Measurements from ENCODE around the gene ANAPC13. TPM values are rescaled to one million over a fixed set of nuclear protein-coding genes. Genes with fewer than 3 reads are reported as not detected.
A peak's percentile ranks its signal among the peaks of the same experiment; 100 is the strongest.

ANAPC13 gene
- total and polyA plus RNA-seq, 2 donors from 2014 or later: 55.3 to 160 TPM

GRCh38 chr3:134476306-134476705 is 9.5 kb downstream of the ANAPC13 start:
- Histone ChIP-seq H3K4me1 (ENCODE audit: control insufficient read depth in 2 of 3, insufficient read depth in 2 of 3, low read depth in 1 of 3, low read length in 3 of 3) (peaks cover 0 to 27% (median 24%) of the 10 kb centered on the region in 3 donors), H3K9ac (ENCODE audit: low read length in 3 of 3) (no peak overlapping the region), H3K4me3 (ENCODE audit: low read length in 3 of 3) (no peak overlapping the region), H3K27ac (ENCODE audit: low read depth in 2 of 2, low read length in 2 of 2) (peak overlapping the region in 1 of 2 donors; percentile 35), H3K36me3 (ENCODE audit: control insufficient read depth in 2 of 3, insufficient read depth in 3 of 3, low read length in 3 of 3) (peaks cover 6 to 12% (median 10%) of the 10 kb centered on the region in 3 donors), H3K9me3 (ENCODE audit: control insufficient read depth in 2 of 3, insufficient read depth in 1 of 3, low read length in 3 of 3) (no peaks in the 10 kb centered on the region), H3K27me3 (ENCODE audit: control insufficient read depth, insufficient read depth, low read length) (no peaks in the 10 kb centered on the region)
- no peak for FAIRE-seq
- TF ChIP-seq CTCF (IDR thresholded peaks at IDR 0.05; ENCODE audit: borderline replicate concordance, extremely low read depth, insufficient read depth): no peak
- intact Hi-C loops (cut with DNase I): loop anchor here (10.0 kb wide), 2 partner anchors 102 to 262 kb away; partner anchors contain the start of gene AMOTL2
- no peak for DNase-seq

- FAIRE-seq (no peak), DNase-seq (no peak)
- Histone ChIP-seq H3K27me3 (ENCODE audit: control insufficient read depth, insufficient read depth, low read length) (no peaks in the 10 kb centered on the region), H3K9ac (ENCODE audit: low read length in 3 of 3) (no peak overlapping the region), H3K36me3 (ENCODE audit: control insufficient read depth in 2 of 3, insufficient read depth in 3 of 3, low read length in 3 of 3) (no peaks in the 10 kb centered on the region), H3K9me3 (ENCODE audit: control insufficient read depth in 2 of 3, insufficient read depth in 1 of 3, low read length in 3 of 3) (no peaks in the 10 kb centered on the region), H3K27ac (ENCODE audit: low read depth in 2 of 2, low read length in 2 of 2) (no peak overlapping the region), H3K4me3 (ENCODE audit: low read length in 3 of 3) (no peak overlapping the region), H3K4me1 (ENCODE audit: control insufficient read depth in 2 of 3, insufficient read depth in 2 of 3, low read depth in 1 of 3, low read length in 3 of 3) (peaks cover 0 to 24% (median 23%) of the 10 kb centered on the region in 3 donors)
- intact Hi-C loops (cut with DNase I): loop anchor here (5.0 to 10.0 kb wide), 3 partner anchors 100 to 260 kb away; partner anchors contain the start of gene AMOTL2
- TF ChIP-seq CTCF (IDR thresholded peaks at IDR 0.05; ENCODE audit: borderline replicate concordance, extremely low read depth, insufficient read depth): no peak
Observed at GRCh38 chr3:134474956-134475355, 10.8 kb downstream of the ANAPC13 start.

- H3K36me3 ChIP-seq (ENCODE audit: control insufficient read depth in 2 of 3, insufficient read depth in 3 of 3, low read length in 3 of 3): no peaks in the 10 kb centered on the region
- peak; percentile 73 to 93 (median 82) for DNase-seq
- FAIRE-seq: peak; percentile 94
Observed at GRCh38 chr3:134473868-134474546, 11.8 kb downstream of the ANAPC13 start.

More at GRCh38 chr3:134473868-134474546, 11.8 kb downstream of the ANAPC13 start:
- Histone ChIP-seq H3K27me3 (ENCODE audit: control insufficient read depth, insufficient read depth, low read length) (no peaks in the 10 kb centered on the region), H3K4me3 (ENCODE audit: low read length in 3 of 3) (no peak overlapping the region), H3K27ac (ENCODE audit: low read depth in 2 of 2, low read length in 2 of 2) (no peak overlapping the region), H3K9ac (ENCODE audit: low read length in 3 of 3) (peak overlapping the region in 2 of 3 donors; percentile 19 to 36), H3K4me1 (ENCODE audit: control insufficient read depth in 2 of 3, insufficient read depth in 2 of 3, low read depth in 1 of 3, low read length in 3 of 3) (peaks cover 0 to 23% (median 20%) of the 10 kb centered on the region in 3 donors), H3K9me3 (ENCODE audit: control insufficient read depth in 2 of 3, insufficient read depth in 1 of 3, low read length in 3 of 3) (no peaks in the 10 kb centered on the region)
- TF ChIP-seq CTCF (IDR thresholded peaks at IDR 0.05; ENCODE audit: borderline replicate concordance, extremely low read depth, insufficient read depth): peak; percentile 80
- intact Hi-C loops (cut with DNase I): loop anchor here (5.0 to 10.0 kb wide), 3 partner anchors 99 to 259 kb away; partner anchors contain the start of gene AMOTL2

All from kidney (tissue), 14 donors.